GM12891 (cell line): ENCODE data around the gene RNPEP.
A peak's percentile ranks its signal among the peaks of the same experiment; 100 is the strongest.

Source experiments
- POLR2A ChIP-seq: IDR thresholded peaks from 2 replicates; pipeline ENCODE4 v1.6.1; 2011; ENCODE audit warnings: low read depth, low read length, control low read depth
- POLR2AphosphoS5 ChIP-seq: IDR thresholded peaks from 2 replicates; pipeline ENCODE4 v1.6.1; 2011; ENCODE audit warnings: low read depth, low read length, control low read depth
- SPI1 ChIP-seq: IDR thresholded peaks from 2 replicates; pipeline ENCODE4 v1.6.1; 2011; ENCODE audit warnings: low read depth, low read length, control low read depth

DNA sequence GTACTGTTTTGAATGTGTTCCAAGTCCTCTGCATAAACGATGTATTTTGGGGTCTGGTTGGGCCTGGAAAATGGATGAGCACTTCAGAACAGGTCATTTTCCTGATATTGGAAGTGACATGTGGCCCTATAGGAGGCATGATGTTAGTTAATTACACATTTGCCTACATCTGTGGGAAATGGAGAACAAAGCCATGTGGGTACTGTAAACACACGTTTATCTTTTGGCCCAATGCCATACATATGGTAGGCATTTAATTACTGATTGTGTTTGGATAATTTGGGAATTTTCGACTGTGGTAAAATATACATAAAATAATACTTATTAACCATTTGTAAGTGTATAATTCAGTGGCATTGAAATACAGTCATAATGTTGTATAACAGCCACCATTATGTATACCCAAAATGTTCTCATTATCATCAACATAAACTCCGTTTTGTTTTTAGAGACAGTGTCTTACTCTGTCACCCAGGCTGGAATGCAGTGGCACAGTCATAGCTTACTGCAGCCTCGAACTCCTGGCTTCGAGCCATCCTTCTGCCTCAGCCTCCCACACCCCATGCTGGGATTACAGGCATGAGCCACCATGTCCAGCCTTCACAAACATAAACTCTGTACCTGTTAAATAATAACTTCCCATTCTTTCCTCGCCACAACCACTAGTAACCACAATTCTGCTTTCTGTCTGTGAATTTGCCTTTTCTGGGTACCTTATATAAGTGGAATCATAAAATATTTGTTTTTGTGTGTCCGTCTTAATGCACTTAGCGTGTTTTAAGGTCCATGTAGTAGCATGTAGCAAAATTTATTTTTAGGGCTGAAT is 11.9 kb upstream of the RNPEP start:
- peak; percentile 63 for TF ChIP-seq POLR2AphosphoS5
- peak; percentile 38; the same call in 1 of the 2 replicates for TF ChIP-seq POLR2A
- no peak for TF ChIP-seq SPI1
